Measurements from ENCODE around the gene ABRAXAS1.

Gene ABRAXAS1

DNA sequence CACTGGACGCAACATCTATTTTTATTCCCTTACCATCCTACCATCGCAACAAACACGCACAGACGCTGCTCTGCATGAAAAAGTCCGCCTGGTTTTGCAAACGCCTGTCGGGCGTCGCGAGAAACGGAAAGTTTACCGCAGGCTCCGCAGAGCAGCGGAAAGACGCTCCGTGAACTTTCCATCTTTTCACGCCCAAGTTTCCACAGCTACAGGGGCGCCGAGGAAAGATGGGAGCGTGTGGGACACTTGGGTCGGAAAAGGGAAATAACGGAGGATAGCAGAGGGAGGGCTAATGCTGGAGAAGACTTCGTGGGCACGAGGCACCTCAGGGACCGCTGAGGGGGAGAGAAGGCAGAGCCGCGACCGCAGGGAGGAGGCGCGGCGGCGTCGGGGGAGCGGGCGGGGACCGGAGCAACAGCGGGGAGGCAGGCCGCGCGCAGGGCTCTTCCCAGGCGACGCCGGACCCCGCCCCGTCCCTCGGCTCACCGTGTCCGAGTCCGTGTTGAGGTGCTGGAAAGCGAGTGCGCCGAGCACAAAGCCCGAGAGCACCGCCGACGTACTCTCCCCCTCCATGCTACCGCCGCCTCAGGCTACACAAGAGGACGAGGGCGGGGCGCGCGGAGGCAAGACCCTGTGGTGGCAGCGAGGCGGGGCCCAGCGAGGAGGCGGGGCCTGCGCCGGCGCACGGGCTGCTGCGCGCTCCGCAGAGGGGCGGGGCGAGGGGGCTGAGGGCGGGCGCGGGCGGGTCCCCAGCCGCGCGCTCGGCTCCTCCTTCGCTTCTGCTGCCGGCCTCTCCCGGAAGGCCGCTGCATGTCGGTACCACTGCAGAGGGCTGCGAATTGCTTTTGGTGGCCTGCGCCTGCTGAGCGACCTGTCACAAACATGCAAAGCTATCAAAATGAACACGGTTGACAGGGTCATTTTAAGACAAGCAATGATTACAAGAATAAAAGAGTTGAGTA lies at the start of gene ABRAXAS1:
ABRAXAS1 (minus strand) TSS at position 601 of the 962 bp plus-strand sequence; CDS start at position 573, 28 bp downstream.
- Mint-ChIP-seq H3K27me3 (ENCODE audit: low read depth) (no peaks in the 10 kb centered on the region), H3K9me3 (no peaks in the 10 kb centered on the region), H3K27ac (peak within 1 kb of the TSS; percentile 84 to 97 (median 94)), H3K36me3 (ENCODE audit: low read depth) (peaks cover 9% of the 10 kb centered on the region), H3K4me1 (peaks cover 14% of the 10 kb centered on the region), H3K4me3 (peak within 1 kb of the TSS; percentile 93 to 98 (median 96))
- TF ChIP-seq, protein P1, sequence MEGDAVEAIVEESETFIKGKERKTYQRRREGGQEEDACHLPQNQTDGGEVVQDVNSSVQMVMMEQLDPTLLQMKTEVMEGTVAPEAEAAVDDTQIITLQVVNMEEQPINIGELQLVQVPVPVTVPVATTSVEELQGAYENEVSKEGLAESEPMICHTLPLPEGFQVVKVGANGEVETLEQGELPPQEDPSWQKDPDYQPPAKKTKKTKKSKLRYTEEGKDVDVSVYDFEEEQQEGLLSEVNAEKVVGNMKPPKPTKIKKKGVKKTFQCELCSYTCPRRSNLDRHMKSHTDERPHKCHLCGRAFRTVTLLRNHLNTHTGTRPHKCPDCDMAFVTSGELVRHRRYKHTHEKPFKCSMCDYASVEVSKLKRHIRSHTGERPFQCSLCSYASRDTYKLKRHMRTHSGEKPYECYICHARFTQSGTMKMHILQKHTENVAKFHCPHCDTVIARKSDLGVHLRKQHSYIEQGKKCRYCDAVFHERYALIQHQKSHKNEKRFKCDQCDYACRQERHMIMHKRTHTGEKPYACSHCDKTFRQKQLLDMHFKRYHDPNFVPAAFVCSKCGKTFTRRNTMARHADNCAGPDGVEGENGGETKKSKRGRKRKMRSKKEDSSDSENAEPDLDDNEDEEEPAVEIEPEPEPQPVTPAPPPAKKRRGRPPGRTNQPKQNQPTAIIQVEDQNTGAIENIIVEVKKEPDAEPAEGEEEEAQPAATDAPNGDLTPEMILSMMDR (IDR thresholded peaks at IDR 0.05; ENCODE audit: unreplicated experiment in 3 of 3) = no peak

GRCh38 chr4:83527671-83528070 lies 42.8 kb upstream of the ABRAXAS1 start:
- H3K4me3 Mint-ChIP-seq = no peak overlapping the region
- no peaks in the 10 kb centered on the region for H3K4me1 Mint-ChIP-seq
- H3K27ac Mint-ChIP-seq = no peak overlapping the region
- peaks cover 7% of the 10 kb centered on the region for H3K9me3 Mint-ChIP-seq
- H3K27me3 Mint-ChIP-seq (ENCODE audit: low read depth) = peaks cover 25% of the 10 kb centered on the region
- TF ChIP-seq, protein P1 (IDR thresholded peaks at IDR 0.05; ENCODE audit: unreplicated experiment in 3 of 3) = no peak
- no peaks in the 10 kb centered on the region for H3K36me3 Mint-ChIP-seq (ENCODE audit: low read depth)

DNA sequence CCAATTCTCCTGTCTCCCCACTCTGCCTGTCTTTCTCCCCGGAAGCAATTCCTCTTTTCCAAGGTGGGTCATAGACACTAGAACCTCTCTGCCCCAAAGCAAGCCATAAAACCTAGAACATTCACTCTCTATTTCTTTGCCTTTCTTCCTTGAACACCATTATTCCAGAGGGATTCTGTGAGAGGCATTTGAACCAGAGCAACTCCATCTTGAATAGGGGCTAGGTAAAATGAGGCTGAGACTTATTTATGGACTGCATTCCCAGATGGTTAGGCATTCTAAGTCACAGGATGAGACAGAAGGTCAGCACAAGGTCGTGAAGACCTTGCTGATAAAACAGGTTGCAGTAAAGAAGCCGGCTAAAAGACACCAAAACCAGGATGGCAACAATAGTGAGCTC lies 37.3 kb upstream of the ABRAXAS1 start:
- Mint-ChIP-seq H3K36me3 (ENCODE audit: low read depth) (no peaks in the 10 kb centered on the region), H3K9me3 (peaks cover 7% of the 10 kb centered on the region), H3K27ac (no peak overlapping the region), H3K4me3 (no peak overlapping the region), H3K4me1 (no peaks in the 10 kb centered on the region), H3K27me3 (ENCODE audit: low read depth) (peaks cover 5% of the 10 kb centered on the region)
- TF ChIP-seq, protein P1 (IDR thresholded peaks at IDR 0.05; ENCODE audit: unreplicated experiment in 3 of 3) = no peak

DNA sequence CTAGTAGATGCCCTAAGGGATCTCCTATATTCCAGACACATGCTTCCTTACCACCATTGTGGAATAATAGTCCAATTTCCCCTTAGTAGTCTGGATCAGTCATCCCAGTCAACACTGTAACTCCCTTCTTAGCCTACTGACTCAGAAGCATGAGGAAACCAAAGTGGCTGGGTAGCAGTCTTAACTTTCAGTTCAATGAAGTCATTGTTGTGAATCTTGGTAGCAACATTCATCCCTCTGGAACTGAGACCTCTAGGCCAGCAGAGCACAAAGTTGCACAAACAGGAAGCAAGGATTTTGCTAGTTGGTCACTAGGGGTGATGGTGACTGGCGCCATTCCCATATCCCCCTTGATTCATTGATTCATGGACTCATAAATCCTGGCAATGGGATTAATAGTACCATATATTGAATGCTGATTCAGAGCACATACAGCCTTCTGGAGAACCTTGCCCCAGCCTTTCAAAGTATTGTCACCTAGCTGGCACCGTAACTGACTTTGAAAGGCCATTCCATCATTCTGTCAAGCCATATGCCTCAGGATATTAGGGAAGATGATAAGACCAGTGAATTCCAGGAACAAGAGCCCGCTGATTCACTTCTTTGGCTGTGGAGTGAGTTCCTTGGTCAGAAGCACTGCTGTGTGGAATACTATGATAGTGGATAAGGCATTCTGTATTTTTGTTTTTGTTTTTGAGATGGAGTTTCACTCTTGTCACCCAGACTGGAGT lies 31.3 kb upstream of the ABRAXAS1 start:
- Mint-ChIP-seq H3K9me3 (no peaks in the 10 kb centered on the region), H3K27me3 (ENCODE audit: low read depth) (peaks cover 5% of the 10 kb centered on the region), H3K27ac (no peak overlapping the region), H3K4me3 (no peak overlapping the region), H3K36me3 (ENCODE audit: low read depth) (no peaks in the 10 kb centered on the region), H3K4me1 (no peaks in the 10 kb centered on the region)
- TF ChIP-seq, protein P1 (IDR thresholded peaks at IDR 0.05; ENCODE audit: unreplicated experiment in 3 of 3) = no peak

DNA sequence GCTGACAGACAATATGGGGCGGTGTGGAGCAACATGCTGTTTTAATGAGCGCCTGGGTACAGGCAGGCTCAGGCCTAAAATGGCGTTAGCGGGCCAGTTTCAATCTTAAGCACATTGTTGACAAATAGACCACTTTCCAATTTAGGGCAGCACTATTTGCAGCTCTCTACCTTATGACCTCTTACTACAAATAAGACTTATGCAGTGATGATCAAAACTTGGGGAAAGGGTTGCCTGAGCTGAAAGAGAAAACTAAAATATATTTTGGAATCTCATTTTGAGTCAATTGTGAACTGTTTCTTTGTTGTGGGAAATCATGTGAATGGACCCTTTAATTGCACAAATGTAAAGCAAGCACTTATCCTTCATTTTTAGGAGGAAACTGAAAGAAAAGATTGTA lies 25.5 kb upstream of the ABRAXAS1 start:
- no peak overlapping the region for H3K4me3 Mint-ChIP-seq
- no peaks in the 10 kb centered on the region for H3K36me3 Mint-ChIP-seq (ENCODE audit: low read depth)
- peaks cover 5% of the 10 kb centered on the region for H3K27me3 Mint-ChIP-seq (ENCODE audit: low read depth)
- H3K4me1 Mint-ChIP-seq = no peaks in the 10 kb centered on the region
- TF ChIP-seq, protein P1 (IDR thresholded peaks at IDR 0.05; ENCODE audit: unreplicated experiment in 3 of 3) = no peak
- H3K27ac Mint-ChIP-seq = no peak overlapping the region
- H3K9me3 Mint-ChIP-seq = no peaks in the 10 kb centered on the region

Measured in nephron (organoid).